Astrocyte of the hippocampus (primary cell): ENCODE measurements around the gene RASAL3.

Source experiments
- DNase-seq: peaks from one replicate; pipeline ENCODE4 v3.0.0; 2011; ENCODE audit warnings: low read depth, low spot score

Gene RASAL3

DNA sequence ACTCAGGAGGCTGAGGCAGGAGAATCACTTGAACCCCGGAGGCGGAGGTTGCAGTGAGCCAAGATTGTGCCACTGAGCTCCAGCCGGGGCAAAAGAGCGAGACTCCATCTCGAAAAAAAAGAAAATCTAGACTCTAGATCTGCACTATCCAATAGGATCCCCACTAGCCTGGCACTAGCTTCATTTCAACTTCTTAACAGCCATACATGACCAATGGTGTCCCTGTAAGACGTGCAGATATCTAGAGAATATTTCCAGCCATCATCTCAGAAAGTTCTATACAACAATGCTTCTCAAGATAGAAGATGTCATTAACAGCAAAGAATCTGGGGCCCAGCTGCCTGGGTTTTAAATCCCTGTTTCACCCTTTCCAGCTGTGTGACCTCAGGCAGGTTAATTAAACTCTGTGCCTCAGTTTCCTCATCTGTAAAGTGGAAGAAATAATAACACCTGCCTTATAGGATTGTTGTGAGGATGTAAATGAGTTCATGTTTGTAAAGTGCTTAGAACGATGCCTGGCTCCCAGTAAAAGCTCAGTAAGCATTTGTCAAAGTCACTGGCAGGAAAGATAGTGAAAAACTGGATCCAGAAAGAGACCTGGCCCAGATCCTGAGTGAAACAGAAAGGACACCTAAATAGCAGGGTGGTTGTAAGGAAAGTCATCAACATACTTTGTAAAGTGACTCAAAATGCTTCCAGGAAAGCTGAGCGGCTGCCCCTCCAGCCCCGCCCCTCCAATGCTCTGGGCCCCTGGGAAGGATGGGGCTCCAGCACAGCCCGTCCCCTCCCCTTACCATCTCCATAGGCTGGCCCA is 28.1 kb downstream of the RASAL3 start:
- DNase-seq, result no peak

DNA sequence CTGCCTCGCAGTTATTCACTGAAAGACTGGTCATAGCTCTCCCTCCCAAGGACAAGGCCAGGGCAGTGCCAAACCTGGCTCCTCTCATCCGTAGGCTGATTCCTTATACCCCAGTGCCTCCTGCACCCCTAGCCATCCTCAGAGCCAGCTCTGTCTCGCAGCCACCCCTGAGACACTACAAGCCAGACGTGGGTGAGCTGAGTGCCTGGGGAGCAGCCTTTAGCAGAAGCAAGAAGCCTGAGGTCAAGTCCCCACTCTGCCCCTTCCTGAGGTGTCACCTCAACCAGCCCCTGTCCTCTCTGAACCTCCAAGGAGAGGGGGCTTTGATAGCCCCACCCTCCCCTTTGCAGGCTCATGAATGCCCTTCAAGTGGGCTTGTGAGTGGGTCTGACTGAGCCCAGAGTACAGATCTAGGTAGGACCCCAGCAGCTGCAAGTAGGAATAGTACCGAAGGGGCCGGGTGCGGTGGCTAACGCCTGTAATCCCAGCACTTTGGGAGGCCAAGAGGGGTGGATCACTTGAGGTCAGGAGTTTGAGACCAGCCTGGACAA is 30.8 kb downstream of the RASAL3 start:
- DNase-seq, result no peak

DNA sequence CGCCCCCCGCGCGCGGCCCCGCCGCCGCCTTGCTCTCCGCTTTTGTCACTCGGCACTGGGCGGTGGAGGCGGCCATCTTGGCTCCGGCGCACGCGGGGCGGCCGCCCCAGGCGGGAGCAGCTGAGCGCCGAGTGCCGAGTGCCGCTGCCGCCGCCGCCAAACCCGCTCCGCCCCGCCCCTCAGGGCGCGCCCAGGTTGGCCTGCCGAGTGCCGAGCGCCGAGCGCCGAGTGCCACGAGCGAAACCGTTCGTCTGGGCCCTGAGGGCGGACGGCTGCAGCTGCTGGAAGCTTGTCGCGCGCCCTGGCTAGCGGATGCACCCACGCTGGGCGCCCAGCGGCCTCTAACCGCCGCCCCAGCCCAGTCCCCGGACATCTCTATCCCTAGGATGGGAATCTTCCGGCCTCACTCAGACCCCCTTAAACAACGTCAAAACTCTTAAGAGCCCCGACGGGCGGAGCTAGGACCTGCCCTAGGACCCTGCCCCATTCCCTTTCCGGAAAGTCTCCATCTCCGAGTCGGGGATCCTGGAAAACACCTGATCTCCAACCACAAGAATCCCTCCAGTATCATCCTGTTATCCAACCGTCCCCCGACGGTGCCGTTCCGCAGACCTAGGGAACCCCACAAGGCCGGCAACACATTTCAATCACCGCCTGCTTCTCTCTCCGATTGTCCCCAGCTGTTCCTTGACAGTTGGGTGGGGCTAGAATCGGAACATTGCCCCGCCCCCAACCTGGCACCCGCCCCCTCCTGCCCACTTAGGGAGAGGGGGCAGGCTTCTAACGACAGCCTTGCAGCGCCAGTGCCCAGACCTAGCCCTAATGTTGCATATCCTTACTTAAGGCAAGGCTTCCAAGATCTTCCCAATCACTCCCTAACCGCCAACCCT is 31.5 kb downstream of the RASAL3 start:
- peak; percentile 98 for DNase-seq

DNA sequence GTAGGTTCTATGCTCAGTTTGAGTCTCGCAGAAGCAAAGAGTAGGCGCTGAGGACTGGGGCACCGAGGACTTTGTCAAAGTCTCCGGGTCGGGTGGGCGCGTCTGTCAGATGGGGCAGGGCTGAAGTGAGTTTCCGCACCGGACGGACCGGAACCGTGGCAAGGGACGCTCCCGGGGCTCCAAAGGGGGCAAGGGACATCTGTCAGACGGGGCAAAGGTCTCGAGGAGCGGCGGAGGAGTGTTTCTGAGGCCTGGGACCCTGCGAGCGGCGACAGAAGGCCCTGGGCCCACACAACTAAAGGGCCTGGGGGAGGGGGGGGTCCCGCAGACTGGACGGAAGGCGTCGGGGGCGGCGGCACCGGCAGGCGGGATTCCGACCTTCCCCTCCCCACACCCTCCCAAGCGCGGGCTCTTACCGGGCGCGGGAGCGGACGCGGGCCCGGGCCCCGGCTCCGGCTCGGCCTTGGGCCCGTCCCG is 32.3 kb downstream of the RASAL3 start:
- DNase-seq, result peak; percentile 30

DNA sequence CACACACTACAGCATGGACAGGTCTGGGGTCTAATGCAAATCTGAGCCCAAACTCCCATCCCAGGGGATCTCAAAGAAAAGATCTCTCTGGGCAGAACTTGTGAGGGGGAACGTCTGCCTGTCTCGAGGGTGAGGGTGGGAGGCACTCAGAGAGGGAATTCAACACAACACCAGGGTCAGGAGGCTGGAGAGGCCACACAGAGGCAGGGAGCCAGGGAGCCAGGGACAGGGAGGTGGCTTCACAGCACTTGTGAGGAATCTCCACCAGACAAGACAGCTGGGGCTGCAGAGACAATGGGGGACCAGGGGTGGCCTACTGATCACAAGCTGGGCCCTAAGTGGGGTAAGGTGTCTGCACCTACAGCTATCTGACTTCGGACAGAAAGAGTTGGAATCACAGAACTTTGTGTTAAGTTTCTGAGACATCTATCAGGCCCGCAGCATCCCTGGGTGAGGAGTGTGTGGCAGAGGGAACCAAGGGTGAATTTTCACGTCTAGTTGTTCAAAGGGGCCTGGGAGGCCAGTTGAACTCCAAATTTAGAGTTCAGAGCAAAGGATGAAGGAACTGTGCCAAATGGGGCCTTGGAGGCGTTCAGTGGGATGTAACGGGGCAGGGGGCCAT is 32.8 kb downstream of the RASAL3 start:
- DNase-seq, result no peak

DNA sequence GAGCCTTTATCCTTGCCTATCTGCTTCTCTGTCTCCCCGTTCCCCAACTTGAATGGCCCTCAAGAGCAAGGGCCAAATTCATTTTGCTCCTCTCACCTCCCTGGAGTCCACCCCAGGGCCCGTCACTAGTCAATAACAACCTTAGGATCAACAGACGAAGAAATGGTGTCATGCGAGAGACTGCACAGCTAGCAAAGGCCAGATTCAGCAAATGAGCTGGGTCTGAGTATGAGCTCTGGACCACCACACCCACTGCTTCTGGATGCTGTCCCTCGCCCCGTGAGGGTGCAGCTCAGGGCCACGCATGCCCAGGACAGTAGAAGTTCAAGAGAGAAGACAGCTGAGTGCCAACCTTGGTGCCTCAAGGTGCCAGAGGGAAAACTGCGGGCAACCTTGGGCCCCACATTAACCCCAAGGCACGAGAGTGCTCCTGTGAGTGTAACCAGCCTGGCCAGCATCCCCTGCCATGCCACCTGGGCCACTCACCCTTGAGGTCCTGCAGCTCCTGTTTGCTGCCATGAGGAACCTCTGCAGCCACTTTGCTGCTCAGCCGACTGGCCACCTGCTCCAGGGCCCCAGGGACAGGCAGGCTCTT is 33.7 kb downstream of the RASAL3 start:
- no peak for DNase-seq

DNA sequence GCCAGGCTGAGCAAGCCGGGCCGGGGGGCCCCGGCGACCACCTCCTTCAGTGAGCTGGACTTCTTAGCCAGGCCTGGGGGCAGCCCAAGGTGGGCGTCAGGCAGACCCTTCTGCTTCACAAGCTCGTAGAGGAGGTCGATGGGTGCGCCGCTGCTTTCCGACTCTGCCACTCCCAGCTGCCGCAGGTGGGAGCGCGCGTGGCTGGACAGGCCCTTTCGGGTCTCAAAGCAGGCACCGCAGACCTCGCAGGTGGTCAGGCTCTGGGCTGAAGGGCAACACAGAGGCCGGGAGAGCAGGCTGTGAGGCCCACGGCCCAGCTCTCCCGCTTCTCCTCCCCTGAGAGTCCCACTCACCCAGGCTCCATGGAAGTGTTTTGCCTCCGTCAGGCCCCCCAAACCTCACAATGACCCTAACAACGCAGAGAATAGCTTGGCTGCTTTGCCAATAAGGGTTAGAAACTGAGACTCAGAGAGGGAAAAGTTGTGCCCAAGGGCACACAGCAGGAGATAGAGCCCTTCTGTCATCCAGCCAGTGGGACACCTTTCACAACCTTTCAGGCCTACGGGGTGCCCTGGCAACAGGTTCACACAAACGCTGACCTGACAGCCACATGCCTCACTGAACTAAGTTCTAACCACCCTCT is 34.4 kb downstream of the RASAL3 start:
- no peak for DNase-seq

DNA sequence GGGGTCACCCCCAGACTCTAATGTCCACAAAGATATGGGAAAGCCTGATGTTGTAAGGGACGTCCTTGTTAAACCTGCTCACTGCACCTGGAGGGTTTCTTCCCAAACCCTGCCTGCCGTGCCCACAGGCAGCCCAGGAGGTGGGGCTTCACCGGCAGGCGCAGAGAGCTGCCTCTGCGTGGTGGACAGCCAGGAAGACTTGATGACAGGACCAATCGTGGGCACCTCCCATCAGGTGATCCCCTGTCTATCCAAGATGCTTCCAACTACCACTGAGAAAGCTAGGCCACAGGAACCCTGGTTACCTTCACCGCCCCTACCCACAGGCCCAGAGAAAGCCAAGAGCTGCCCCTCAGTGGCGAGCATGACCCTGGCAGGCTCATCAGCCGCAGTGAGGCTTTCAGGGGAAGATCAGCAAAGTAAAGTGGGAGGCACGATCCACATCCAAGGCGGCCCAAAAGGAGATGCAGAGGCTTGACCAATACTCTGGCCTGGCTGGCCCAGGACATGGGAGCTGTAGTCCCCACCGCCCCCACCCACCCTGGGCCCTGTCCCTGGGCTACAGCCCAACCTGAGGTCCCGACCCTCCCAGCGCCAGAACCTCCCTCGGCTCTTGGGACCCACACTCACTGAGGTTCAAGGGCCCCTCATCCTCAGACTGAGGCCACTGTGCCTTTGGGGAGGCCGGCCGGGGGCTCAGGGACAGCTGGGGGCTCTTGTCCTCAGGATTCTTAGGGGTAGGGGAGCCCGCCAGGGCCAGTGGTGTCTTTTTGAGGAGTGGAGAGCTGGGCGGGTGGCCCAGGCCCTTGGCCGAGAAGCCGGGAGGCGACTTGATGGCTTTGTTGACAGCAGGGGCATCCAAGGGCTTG is 35.2 kb downstream of the RASAL3 start:
- DNase-seq, result no peak

DNA sequence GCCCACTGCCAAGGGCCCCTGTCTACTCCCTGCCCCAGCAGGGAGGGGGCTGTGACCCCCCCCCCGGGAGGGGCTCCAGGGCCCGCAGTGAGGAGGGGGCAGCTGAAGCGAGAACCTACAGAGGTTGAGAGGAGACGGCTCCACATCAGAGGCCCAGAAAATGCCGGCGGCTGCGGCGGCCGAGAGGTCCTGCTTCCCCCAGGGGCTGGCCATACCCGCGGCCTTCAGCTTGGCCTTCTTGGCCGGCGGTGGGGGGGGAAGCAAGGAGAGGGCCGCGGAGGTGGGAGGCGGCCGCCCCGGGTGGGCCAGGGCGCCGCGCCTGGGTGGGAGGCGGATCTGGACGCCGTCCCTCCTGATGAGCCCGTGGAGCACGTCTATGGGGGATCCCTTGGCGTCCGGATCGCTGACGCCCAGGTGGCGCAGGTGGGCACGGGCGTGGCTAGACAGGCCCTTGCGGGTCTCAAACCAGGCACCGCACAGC is 36.3 kb downstream of the RASAL3 start:
- DNase-seq, result no peak

DNA sequence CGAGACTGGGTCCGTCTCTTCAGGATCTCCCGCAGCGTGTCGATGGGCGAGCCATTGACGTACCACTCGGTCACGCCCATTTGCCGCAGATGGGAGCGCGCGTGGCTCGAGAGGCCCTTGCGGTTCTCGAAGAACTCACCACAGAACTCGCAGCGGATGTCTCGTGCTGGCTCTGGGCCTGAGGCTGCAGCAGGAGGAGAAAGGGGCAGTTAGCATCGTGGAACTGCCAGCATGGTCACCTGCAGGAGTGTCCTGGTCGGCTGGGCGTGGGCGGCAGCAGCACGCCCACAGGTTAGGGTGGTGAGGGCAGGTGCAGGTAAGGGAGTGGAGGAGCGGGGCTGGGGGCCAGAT is 37.0 kb downstream of the RASAL3 start:
- DNase-seq, result no peak

DNA sequence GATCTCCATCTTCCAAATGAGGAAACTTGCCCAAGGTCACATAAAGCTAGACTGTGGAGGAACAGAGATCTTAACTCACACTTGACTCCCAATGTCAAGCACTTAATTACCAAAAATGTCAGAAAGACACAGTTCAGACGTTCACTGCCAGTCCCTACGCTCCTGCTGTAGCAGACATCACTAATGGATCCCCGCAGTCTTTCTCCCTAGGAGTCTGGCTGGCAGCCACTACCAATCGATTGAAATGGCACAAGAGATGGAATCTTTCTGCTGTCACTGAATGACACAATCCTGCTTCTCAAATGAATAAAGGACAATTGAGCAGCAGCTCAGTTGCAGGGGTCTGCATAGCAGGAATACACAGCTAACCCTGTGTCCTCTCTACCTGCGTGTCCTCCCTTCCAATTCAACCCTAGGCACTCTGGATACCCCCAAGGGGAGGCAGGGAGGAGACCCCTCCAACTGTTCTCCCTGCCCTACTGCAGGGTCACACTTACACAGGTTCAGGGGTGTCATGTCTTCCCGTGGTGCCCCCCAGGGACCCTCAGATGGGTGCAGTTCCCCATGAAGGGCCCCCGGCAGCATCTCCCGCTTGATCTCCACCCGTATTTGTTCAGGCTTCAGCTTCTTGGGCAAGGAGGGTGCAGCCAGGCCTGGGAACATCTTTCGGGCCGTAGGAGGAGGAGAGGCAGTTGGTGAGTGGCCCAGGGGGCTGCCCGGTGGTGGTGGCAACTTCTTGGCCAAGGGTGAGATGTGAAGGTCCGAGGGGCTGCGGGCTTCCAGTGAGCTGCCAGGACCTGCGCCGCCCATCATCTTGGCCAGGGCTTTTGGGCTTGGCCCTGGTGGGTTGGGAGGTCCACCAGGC is 37.6 kb downstream of the RASAL3 start:
- no peak for DNase-seq

DNA sequence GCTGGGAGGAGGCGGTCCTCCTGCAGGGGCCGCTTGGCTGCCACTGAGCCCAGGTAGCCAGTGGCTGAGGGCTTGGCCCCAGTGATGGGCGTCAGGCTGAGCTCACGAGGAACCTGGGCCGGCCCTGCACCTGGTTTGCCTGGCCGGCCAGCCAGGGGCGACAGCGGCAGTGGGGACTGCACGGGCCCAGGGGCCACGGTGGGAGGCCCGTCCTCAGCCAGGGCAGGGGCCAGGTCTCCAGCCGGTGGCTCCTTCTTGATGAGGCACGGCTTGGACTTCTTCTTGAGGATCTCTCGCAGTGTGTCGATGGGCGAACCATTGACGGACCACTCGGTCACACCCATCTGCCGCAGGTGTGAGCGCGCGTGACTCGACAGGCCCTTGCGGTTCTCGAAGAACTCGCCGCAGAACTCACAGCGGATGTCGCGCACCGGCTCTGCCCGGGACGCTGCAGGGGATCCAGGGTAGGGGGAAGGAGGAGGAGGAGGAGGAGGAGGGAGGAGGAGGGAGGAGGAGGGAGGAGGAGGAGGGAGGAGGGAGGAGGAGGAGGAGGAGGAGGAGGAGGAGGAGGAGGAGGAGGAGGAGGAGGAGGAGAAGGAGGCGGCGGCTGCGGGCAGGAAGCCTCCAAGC is 38.9 kb downstream of the RASAL3 start:
- DNase-seq, result no peak

DNA sequence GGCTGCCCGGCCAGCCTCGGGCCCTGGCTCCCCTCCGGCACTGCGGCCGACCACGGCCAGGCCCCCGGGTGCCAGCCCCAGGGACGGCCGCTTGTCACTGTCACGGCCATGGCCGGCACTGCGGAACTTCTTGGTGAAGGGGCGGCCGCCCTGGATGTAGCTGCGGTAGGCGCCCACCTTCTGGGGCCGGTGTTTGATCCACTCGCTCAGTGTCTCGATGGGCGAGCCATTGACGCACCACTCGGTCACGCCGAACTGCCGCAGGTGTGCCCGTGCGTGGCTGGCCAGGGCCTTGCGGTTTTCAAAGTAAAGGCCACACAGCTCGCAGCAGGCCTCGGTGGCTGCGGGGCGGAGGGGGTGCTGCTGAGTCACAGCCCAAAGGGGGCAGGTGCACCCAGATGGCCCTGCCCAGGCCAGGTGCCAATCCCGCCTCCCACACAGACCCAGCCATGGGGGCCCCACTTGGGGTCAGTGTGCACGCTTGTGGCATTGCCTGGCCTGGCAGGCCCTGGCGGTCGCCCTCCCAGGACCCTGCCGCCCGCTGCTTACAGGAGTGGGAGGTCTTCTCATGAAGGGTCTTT is 39.6 kb downstream of the RASAL3 start:
- no peak for DNase-seq

DNA sequence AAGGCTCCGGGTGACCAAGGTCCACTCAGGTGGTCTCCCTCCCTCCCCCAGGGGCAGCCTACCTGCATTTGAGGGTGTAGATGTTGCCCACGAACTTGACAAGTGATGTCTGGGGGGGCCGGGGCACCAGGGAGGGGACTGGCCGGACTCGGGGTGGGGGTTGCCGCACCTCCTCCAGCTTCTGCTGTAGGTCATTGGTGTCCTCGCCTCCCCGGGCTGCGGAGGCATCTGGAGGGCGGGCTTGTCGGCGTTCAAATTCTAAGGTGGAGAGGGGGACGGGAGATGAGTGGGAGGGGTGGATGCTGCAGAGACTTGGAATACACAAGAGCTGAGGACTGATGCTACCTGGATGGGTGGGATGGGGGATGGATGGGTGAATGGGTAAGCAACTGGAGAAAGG is 40.2 kb downstream of the RASAL3 start:
- no peak for DNase-seq

DNA sequence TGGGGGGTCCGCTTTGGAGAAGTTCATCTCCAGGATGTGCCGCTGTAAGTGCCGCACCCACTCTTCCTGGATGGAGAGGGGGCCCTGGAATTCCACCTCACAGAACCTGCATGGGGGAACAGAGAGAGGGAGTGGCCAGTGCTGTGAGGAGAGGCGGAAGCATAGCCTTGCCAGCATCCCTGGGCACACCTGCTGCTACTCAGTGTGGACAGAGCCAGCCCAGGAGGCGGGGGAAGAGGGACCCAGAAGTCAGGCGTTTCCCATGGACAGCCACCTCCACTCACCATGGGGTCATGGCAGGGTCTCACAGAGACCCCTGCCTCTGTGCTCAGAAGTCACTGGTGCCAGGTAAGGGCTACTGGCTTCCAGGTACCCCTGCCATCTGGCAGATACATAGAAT is 41.2 kb downstream of the RASAL3 start:
- no peak for DNase-seq

DNA sequence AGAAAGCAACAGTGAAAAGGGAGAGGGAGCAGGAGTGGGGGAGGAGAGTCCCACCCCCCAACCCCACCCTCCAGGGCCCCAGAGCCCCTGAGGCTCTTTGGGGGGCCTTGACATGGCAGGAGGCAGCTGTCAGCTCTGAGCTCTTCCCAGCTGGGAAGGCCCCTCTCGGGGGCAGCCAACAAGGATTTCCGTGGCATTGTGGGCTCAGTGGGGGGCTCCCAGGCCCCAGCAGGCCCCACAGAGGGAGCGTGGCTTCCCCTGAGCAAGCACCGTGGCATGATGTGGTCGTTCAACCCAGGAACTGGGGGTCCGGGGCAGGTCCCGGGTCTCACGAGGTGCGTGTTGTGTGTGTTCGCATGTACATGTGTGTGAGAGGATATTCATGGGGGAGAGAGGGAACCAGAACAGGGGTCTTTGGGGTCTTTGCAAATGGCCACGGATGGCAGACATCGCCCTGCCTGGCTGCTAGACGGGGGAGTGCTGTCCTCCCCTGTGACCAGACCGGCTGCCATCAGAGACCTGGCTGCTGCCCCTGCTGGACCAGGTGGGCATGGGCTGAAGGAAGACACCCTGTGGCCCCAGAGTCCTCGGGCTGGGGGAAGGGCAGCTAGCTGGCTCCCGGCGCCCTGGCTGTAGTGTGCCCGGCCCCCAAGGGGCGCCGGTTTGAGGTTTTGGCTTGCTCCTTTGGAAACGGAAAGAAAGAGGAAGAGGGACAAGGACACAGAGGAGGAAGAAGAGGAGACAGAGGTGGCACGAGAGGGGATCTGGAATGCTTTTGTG is 41.9 kb downstream of the RASAL3 start:
- no peak for DNase-seq

DNA sequence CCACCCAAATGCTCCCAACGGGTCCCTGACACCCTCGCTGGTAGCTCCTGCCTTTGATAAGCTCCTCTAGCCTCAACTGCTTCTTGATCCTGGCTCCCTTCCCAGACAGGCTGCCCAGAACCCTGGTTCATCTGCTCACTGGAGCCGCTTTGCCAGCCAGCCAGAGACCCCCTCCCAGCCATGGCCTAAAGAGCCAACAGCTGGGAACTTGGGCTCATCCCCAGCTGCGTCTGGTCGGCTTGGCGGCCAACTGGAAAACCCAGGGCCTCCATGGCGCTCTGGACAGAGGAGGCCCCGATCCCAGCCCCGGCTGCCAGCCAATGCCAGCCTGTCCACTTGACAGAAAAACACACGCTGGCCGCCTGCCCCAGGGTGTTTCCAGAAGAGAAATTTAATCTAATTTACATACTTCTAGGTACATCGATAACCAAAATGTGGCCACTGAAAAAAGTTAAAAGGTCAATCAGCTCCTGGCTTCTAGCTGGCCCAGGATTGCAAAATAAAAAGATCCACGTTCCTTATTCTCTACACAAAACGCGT is 42.6 kb downstream of the RASAL3 start:
- DNase-seq, result no peak
